Measurements from ENCODE around the gene NCAPD3. TPM values are rescaled to one million over a fixed set of nuclear protein-coding genes. Genes with fewer than 3 reads are reported as not detected.

The NCAPD3 gene
- total and polyA plus RNA-seq, 2 donors (not counting 1 experiment from before 2014, with no cell fraction given): 12.9 to 32.2 TPM

DNA sequence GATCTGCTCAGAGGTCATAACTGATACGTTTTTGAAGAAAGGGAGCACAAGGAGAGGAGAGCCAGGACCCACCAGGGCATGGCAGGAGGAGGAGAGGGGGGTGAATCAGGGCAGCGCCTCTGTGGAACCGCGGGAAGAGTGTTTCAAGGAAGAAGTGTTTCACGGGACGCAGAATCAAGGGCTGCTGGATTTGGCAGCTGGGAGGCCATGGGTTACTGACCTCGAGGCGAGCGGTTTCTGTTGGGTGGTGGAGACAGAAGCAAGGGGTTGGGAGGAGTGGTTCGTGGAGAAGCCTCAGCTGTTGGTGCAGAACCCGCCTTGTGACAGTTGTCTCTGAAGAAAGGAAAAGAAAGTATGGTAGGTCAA lies 13.8 kb upstream of the NCAPD3 start:
- no peak overlapping the region for H3K27ac ChIP-seq (ENCODE audit: low read length in 2 of 2)
- H3K9ac ChIP-seq (ENCODE audit: low read length): no peak overlapping the region
- DNase-seq: no peak
- H3K4me2 ChIP-seq (replicated peaks; ENCODE audit: low read depth, low read length, poor library complexity, severe bottlenecking): no peak overlapping the region
- no peak overlapping the region for H2AFZ ChIP-seq (ENCODE audit: insufficient read depth, low read depth, low read length, poor library complexity, severe bottlenecking)
- Mint-ChIP-seq H3K27ac (no peak overlapping the region), H3K4me3 (no peak overlapping the region), H3K9me3 (ENCODE audit: insufficient read depth) (no peaks in the 10 kb centered on the region), H3K27me3 (no peaks in the 10 kb centered on the region), H3K4me1 (peaks cover 1% of the 10 kb centered on the region)
- H3K27me3 ChIP-seq (replicated peaks in 1 of 4; ENCODE audit: control extremely low read depth in 1 of 4, control insufficient read depth in 3 of 4, insufficient read depth in 4 of 4, low read length in 3 of 4): peaks cover 0 to 3% (median 0%) of the 10 kb centered on the region in 4 experiments
- H3K36me3 ChIP-seq (replicated peaks in 1 of 2; ENCODE audit: control extremely low read depth in 1 of 2, control insufficient read depth in 1 of 2, extremely low read depth in 1 of 2, insufficient read depth in 2 of 2, low read length in 1 of 2): no peaks in the 10 kb centered on the region
- peaks cover 14% of the 10 kb centered on the region for H4K20me1 ChIP-seq (ENCODE audit: control insufficient read depth, insufficient read depth, low read length, poor library complexity, severe bottlenecking)
- ATAC-seq (ENCODE audit: low read depth): no peak
- peaks cover under 1 to 2% of the 10 kb centered on the region in 2 donors for H3K4me1 ChIP-seq (ENCODE audit: control insufficient read depth in 2 of 2, insufficient read depth in 2 of 2, low read length in 2 of 2)
- WGBS (ENCODE audit: insufficient coverage): 97% methylated on average over 11 of the region's 11 CpGs
- TF ChIP-seq CTCF (IDR thresholded peaks at IDR 0.05) (no peak), EZH2 (IDR thresholded peaks at IDR 0.05; ENCODE audit: borderline replicate concordance, insufficient read depth, low read depth, low read length, poor library complexity, severe bottlenecking) (no peak)
- no peak overlapping the region for H3K4me3 ChIP-seq (ENCODE audit: control extremely low read depth in 1 of 5, extremely low read depth in 1 of 5, insufficient read depth in 1 of 5, low read depth in 2 of 5, low read length in 4 of 5)
- H3K79me2 ChIP-seq (ENCODE audit: control insufficient read depth, insufficient read depth, low read length): peaks cover 4% of the 10 kb centered on the region
- POLR2A ChIA-PET: no interaction called here
- CTCF ChIA-PET: interaction anchor here (0.6 to 1.2 kb wide), 2 partner anchors 16 to 30 kb away, joined by 3 to 5 read pairs; partner anchors contain the start of genes ACAD8 and THYN1
- intact Hi-C loops (cut with micrococcal nuclease): no loop called here
- H3K9me3 ChIP-seq (ENCODE audit: control extremely low read depth in 1 of 3, control insufficient read depth in 2 of 3, insufficient read depth in 1 of 3, low read length in 2 of 3): no peaks in the 10 kb centered on the region

DNA sequence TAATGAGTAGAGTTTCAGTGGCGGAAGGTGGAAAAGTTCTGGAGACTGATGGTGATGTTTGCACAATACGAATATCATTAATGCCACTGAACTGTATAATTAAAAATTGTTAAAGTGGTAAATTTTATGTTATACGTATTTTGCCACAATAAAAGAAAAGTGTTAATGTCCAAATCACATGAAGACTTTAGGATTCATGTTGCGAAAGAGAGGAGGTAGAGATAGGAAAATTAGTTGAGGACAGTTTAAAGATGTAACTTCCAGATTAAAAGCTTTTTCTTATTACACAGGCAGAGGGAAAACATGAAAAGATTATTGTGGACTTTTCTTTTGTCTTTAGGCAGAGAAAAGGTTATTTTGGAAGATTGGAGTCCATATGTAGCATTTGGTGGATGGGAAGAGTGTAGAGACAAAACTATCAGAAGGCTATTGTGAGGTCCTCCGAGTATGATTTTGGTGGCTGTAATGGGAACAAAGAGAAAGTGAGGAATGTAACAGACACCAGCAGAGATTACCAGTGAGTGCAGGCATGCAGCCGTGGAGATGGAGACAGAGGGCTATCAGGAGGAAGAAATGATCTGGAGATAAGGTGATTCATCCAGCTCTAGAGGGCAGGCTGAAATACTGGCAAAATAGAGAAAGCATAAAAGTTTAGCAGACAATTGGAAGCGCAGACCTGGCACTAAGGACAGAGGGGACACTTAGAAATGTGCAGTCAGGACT lies 13.2 kb upstream of the NCAPD3 start:
- no peak overlapping the region for H3K27ac Mint-ChIP-seq

More for the DNA sequence above, 13.2 kb upstream of the NCAPD3 start:
- Mint-ChIP-seq H3K27me3 (no peaks in the 10 kb centered on the region), H3K9me3 (ENCODE audit: insufficient read depth) (no peaks in the 10 kb centered on the region), H3K4me1 (peaks cover 7% of the 10 kb centered on the region), H3K4me3 (no peak overlapping the region)
- CTCF ChIA-PET: interaction anchor here (1.2 kb wide), 1 partner anchor 16 kb away, joined by 5 read pairs; the partner anchor contains the start of genes ACAD8 and THYN1
- POLR2A ChIA-PET: no interaction called here
- Histone ChIP-seq H3K9ac (ENCODE audit: low read length) (no peak overlapping the region), H3K9me3 (ENCODE audit: control extremely low read depth in 1 of 3, control insufficient read depth in 2 of 3, insufficient read depth in 1 of 3, low read length in 2 of 3) (no peaks in the 10 kb centered on the region), H3K27me3 (replicated peaks in 1 of 4; ENCODE audit: control extremely low read depth in 1 of 4, control insufficient read depth in 3 of 4, insufficient read depth in 4 of 4, low read length in 3 of 4) (peaks cover 0 to 8% (median 0%) of the 10 kb centered on the region in 4 experiments), H3K27ac (ENCODE audit: low read length in 2 of 2) (no peak overlapping the region), H3K4me2 (replicated peaks; ENCODE audit: low read depth, low read length, poor library complexity, severe bottlenecking) (no peak overlapping the region), H3K4me3 (ENCODE audit: control extremely low read depth in 1 of 5, extremely low read depth in 1 of 5, insufficient read depth in 1 of 5, low read depth in 2 of 5, low read length in 4 of 5) (no peak overlapping the region), H3K36me3 (replicated peaks in 1 of 2; ENCODE audit: control extremely low read depth in 1 of 2, control insufficient read depth in 1 of 2, extremely low read depth in 1 of 2, insufficient read depth in 2 of 2, low read length in 1 of 2) (no peaks in the 10 kb centered on the region), H3K4me1 (ENCODE audit: control insufficient read depth in 2 of 2, insufficient read depth in 2 of 2, low read length in 2 of 2) (peaks cover 6 to 8% of the 10 kb centered on the region in 2 donors), H4K20me1 (ENCODE audit: control insufficient read depth, insufficient read depth, low read length, poor library complexity, severe bottlenecking) (peaks cover 20% of the 10 kb centered on the region), H3K79me2 (ENCODE audit: control insufficient read depth, insufficient read depth, low read length) (peaks cover 4% of the 10 kb centered on the region), H2AFZ (ENCODE audit: insufficient read depth, low read depth, low read length, poor library complexity, severe bottlenecking) (no peak overlapping the region)
- WGBS (ENCODE audit: insufficient coverage): 96% methylated on average over 3 of the region's 7 CpGs
- no peak for DNase-seq
- intact Hi-C loops (cut with micrococcal nuclease): no loop called here
- TF ChIP-seq EZH2 (IDR thresholded peaks at IDR 0.05; ENCODE audit: borderline replicate concordance, insufficient read depth, low read depth, low read length, poor library complexity, severe bottlenecking) (no peak), CTCF (IDR thresholded peaks at IDR 0.05) (no peak)
- ATAC-seq (ENCODE audit: low read depth): no peak
